ENCODE data around the gene EMC8.

GRCh38 chr16:85834741-85835140 lies 35.4 kb upstream of the EMC8 start:
- TF ChIP-seq, protein P1, sequence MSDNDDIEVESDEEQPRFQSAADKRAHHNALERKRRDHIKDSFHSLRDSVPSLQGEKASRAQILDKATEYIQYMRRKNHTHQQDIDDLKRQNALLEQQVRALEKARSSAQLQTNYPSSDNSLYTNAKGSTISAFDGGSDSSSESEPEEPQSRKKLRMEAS (IDR thresholded peaks at IDR 0.05; ENCODE audit: low read depth): no peak
- TF ChIP-seq, protein P2, sequence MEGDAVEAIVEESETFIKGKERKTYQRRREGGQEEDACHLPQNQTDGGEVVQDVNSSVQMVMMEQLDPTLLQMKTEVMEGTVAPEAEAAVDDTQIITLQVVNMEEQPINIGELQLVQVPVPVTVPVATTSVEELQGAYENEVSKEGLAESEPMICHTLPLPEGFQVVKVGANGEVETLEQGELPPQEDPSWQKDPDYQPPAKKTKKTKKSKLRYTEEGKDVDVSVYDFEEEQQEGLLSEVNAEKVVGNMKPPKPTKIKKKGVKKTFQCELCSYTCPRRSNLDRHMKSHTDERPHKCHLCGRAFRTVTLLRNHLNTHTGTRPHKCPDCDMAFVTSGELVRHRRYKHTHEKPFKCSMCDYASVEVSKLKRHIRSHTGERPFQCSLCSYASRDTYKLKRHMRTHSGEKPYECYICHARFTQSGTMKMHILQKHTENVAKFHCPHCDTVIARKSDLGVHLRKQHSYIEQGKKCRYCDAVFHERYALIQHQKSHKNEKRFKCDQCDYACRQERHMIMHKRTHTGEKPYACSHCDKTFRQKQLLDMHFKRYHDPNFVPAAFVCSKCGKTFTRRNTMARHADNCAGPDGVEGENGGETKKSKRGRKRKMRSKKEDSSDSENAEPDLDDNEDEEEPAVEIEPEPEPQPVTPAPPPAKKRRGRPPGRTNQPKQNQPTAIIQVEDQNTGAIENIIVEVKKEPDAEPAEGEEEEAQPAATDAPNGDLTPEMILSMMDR (IDR thresholded peaks at IDR 0.05): no peak
- TF ChIP-seq RFX5 (IDR thresholded peaks at IDR 0.05; ENCODE audit: low read length): no peak
- no peak for TF ChIP-seq EZH2phosphoT487 (IDR thresholded peaks at IDR 0.05; ENCODE audit: borderline replicate concordance, low read depth)
- TF ChIP-seq, protein P3, sequence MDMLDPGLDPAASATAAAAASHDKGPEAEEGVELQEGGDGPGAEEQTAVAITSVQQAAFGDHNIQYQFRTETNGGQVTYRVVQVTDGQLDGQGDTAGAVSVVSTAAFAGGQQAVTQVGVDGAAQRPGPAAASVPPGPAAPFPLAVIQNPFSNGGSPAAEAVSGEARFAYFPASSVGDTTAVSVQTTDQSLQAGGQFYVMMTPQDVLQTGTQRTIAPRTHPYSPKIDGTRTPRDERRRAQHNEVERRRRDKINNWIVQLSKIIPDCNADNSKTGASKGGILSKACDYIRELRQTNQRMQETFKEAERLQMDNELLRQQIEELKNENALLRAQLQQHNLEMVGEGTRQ (IDR thresholded peaks at IDR 0.05; ENCODE audit: borderline replicate concordance, low read depth, low read length): no peak
- TF ChIP-seq MXI1 (IDR thresholded peaks at IDR 0.05; ENCODE audit: low read depth, low read length): no peak
- TF ChIP-seq, protein P4, sequence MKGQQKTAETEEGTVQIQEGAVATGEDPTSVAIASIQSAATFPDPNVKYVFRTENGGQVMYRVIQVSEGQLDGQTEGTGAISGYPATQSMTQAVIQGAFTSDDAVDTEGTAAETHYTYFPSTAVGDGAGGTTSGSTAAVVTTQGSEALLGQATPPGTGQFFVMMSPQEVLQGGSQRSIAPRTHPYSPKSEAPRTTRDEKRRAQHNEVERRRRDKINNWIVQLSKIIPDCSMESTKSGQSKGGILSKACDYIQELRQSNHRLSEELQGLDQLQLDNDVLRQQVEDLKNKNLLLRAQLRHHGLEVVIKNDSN (IDR thresholded peaks at IDR 0.05; ENCODE audit: borderline replicate concordance, low read depth): no peak
- TF ChIP-seq TAF1 (IDR thresholded peaks at IDR 0.05; ENCODE audit: borderline replicate concordance, low read depth, low read length): no peak
- no peak for TF ChIP-seq TEAD4 (IDR thresholded peaks at IDR 0.05; ENCODE audit: borderline replicate concordance, insufficient read depth)
